ENCODE results near the gene FKBP15.

Gene FKBP15

GRCh38 chr9:113210815-113211214 lies 10.3 kb downstream of the FKBP15 start:
- no peak for TF ChIP-seq CTCF (IDR thresholded peaks at IDR 0.05)

GRCh38 chr9:113205861-113206260 lies 15.2 kb downstream of the FKBP15 start:
- TF ChIP-seq CTCF (IDR thresholded peaks at IDR 0.05) = no peak

GRCh38 chr9:113205432-113205831 lies 15.6 kb downstream of the FKBP15 start:
- TF ChIP-seq CTCF (IDR thresholded peaks at IDR 0.05) = no peak

- no peak for TF ChIP-seq CTCF (IDR thresholded peaks at IDR 0.05)
Observed at GRCh38 chr9:113199683-113200329, 21.3 kb downstream of the FKBP15 start.

GRCh38 chr9:113192455-113192854 lies 28.6 kb downstream of the FKBP15 start:
- TF ChIP-seq CTCF (IDR thresholded peaks at IDR 0.05) = no peak

- TF ChIP-seq CTCF (IDR thresholded peaks at IDR 0.05) = no peak
Observed at GRCh38 chr9:113187929-113188595, 33.0 kb downstream of the FKBP15 start.

- no peak for TF ChIP-seq CTCF (IDR thresholded peaks at IDR 0.05)
Observed at GRCh38 chr9:113186137-113186755, 34.8 kb downstream of the FKBP15 start.

Measured in LNCAP (cell line).